ENCODE measurements around the gene MYL12B.

GRCh38 chr18:3293196-3293951 is 31.4 kb downstream of the MYL12B start:
- no peak for TF ChIP-seq CTCF (IDR thresholded peaks at IDR 0.05)
- TF ChIP-seq ZFX (IDR thresholded peaks at IDR 0.05; ENCODE audit: borderline replicate concordance) = no peak

Data from 22Rv1 (cell line).